GM12865 (cell line): ENCODE measurements around the gene VWA5B1.
A peak's percentile ranks its signal among the peaks of the same experiment; 100 is the strongest.

Experiments used
- DNase-seq: peaks from one replicate; pipeline ENCODE4 v3.0.0; 2010; ENCODE audit warnings: low read depth
- H3K4me3 ChIP-seq: 2 replicates; pipeline ENCODE4 v1.5.1; 2011; ENCODE audit warnings: mild to moderate bottlenecking, low read depth, low read length, control low read depth
- TF ChIP-seq, protein P1 (sequence below): IDR thresholded peaks from 2 replicates; pipeline ENCODE4 v1.5.1; 2011; ENCODE audit warnings: low read length, control low read depth, low read depth, inconsistent platforms; ENCODE audit not compliant: insufficient read depth; ENCODE audit errors: missing control alignments

The VWA5B1 gene

DNA sequence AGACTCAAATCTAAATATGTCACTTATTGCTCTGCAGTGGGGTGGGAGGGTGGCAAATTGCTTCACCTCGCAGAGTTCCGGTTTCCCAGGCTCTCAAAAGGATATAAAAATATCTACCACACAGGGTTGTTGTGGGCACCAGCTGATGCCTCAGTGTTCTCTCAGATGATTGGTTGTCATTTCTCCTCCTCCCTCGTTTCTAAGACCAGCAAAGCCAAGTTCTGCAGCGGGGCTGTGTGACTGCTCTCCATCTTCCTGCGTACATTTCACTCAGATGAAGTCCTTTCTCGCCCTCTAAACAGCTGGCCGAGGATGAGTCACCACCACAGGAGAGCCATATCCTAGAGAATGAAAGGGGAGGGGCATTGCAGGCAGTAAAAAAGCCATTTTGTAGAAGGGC lies 35.0 kb upstream of the VWA5B1 start:
- H3K4me3 ChIP-seq: no peak overlapping the region
- TF ChIP-seq, protein P1, sequence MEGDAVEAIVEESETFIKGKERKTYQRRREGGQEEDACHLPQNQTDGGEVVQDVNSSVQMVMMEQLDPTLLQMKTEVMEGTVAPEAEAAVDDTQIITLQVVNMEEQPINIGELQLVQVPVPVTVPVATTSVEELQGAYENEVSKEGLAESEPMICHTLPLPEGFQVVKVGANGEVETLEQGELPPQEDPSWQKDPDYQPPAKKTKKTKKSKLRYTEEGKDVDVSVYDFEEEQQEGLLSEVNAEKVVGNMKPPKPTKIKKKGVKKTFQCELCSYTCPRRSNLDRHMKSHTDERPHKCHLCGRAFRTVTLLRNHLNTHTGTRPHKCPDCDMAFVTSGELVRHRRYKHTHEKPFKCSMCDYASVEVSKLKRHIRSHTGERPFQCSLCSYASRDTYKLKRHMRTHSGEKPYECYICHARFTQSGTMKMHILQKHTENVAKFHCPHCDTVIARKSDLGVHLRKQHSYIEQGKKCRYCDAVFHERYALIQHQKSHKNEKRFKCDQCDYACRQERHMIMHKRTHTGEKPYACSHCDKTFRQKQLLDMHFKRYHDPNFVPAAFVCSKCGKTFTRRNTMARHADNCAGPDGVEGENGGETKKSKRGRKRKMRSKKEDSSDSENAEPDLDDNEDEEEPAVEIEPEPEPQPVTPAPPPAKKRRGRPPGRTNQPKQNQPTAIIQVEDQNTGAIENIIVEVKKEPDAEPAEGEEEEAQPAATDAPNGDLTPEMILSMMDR: no peak
- DNase-seq: peak; percentile 23

GRCh38 chr1:20259646-20260045 lies 31.0 kb upstream of the VWA5B1 start:
- TF ChIP-seq, protein P1: no peak
- no peak for DNase-seq
- H3K4me3 ChIP-seq: no peak overlapping the region

- DNase-seq: no peak
- TF ChIP-seq, protein P1: no peak
Observed at GRCh38 chr1:20261095-20261494, 29.6 kb upstream of the VWA5B1 start.

DNA sequence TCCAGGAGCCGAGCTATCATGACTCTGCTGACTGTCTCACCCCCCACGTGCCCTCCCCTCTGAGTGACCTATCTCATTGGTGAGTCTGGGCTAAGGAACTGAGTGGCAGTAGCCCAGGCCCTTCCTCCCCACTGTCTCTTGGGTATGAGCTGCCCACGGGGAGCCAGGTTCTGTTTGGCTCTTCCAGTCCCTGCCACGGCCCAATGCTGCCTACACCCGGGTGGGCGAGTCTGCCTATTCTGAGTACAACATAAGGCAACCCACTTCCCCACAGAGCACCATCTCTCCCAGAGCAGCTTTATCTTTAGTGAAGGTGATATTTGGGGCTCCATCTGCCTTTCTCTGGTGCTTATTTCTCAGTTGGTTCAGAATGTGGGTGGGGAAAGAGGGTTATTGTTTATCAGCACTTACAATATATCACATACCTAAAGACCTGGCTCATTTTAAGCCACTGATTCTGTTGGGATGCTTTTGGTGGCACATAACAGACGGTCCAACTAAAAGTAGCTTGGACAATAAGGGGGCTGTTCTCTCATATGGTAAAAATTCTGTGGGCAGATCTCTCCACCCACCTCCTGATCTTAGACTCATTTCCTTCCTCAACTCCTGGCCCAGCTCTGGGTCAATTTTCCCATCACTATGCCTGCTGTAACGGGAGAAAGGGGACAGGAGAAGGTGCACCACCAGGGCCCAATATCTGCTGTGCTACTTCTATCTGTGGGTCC lies 27.7 kb upstream of the VWA5B1 start:
- no peak for DNase-seq
- TF ChIP-seq, protein P1: no peak
- H3K4me3 ChIP-seq: no peak overlapping the region

More at GRCh38 chr1:20261095-20261494, 29.6 kb upstream of the VWA5B1 start:
- H3K4me3 ChIP-seq: no peak overlapping the region

DNA sequence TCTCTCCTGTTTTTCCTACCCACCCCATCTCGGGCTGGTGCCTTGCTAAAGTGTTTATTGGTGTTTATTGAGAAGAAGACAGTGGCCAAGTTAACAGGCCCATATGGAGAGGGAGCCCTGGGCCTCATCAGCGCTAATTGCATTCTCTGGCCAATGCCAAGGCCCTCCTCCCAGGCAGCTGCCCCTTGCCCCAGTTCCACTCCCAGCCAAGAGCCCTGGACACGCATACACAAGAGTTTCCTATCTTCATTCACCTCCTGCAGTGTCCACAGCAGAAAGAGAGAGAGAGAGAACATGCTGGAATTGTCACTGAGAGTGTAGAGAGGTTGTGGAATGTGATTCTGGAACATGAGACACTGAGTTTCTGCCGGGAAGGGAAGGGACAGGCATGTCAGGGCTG lies 25.4 kb upstream of the VWA5B1 start:
- H3K4me3 ChIP-seq: no peak overlapping the region
- DNase-seq: no peak
- TF ChIP-seq, protein P1: no peak

DNA sequence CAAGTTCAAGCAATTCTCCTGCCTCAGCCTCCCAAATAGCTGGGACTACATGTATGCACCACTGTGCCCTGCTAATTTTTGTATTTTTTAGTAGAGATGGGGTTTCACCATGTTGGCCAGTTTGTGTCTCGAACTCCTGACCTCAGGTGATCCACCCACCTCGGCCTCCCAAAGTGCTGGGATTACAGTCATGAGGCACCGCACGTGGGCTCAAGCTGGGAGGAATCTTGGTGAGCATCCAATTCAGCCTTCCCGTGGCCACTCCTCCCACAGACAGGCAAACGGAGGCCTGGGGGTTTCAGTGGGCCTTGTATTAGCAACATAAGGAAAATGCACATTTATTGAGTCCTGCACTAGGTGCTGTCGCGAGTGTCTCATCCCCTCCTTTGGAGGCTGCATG lies 24.5 kb upstream of the VWA5B1 start:
- TF ChIP-seq, protein P1: no peak
- H3K4me3 ChIP-seq: no peak overlapping the region
- DNase-seq: no peak

DNA sequence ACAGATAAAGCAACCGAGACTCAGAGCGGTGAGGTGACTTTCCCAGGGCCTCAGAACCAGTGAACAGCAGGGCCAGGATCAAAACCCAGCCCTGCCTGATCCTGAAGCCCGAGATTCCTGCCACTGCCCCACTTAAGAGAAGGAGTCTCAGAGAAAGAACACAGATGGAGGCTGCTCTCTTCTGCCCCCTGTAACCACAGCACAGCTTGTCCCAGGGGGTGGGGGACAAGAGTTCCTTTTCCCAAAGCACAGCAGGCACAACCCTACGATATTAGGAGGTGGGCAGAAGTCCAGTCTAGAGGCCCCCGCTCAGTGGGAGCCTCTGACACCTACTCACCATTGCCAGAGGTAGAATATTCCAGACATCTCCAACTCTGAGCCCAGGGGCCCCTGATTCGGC lies 24.0 kb upstream of the VWA5B1 start:
- H3K4me3 ChIP-seq: no peak overlapping the region
- TF ChIP-seq, protein P1: no peak
- DNase-seq: no peak
